Large intestine (tissue), 3 donors: ENCODE results near the gene MCOLN1. TPM values are rescaled to one million over a fixed set of nuclear protein-coding genes. Genes with fewer than 3 reads are reported as not detected.

Experiments used
- DNase-seq, 2 donors: peaks; one replicate each; pipeline versions ENCODE4 v3.0.0 to v3.0.0-alpha.2; 2013
- H3K27ac ChIP-seq: one replicate; pipeline ENCODE4 v1.5.1; 2013; ENCODE audit warnings: low read length
- H3K27me3 ChIP-seq: 2 replicates; pipeline ENCODE4 v1.6.1; 2013; ENCODE audit warnings: low read length; ENCODE audit not compliant: control insufficient read depth, insufficient read depth
- H3K36me3 ChIP-seq: 2 replicates; pipeline ENCODE4 v1.6.1; 2013; ENCODE audit warnings: low read length; ENCODE audit not compliant: control insufficient read depth, insufficient read depth
- H3K4me1 ChIP-seq: one replicate; pipeline ENCODE4 v1.6.1; 2013; ENCODE audit warnings: low read length; ENCODE audit not compliant: control insufficient read depth, insufficient read depth
- H3K4me3 ChIP-seq: one replicate; pipeline ENCODE4 v1.5.1; 2013; ENCODE audit warnings: low read length
- H3K9me3 ChIP-seq: one replicate; pipeline ENCODE4 v1.6.1; 2013; ENCODE audit warnings: mild to moderate bottlenecking, low read depth, low read length, moderate library complexity; ENCODE audit not compliant: control insufficient read depth
- WGBS: methylation state at CpG from one replicate; pipeline ENCODE4 v1.1.5; 2013; ENCODE audit warnings: low lambda C conversion rate; ENCODE audit not compliant: insufficient coverage; 5-methylcytosine and 5-hydroxymethylcytosine counted together
- polyA plus RNA-seq: library from polyadenylated mRNA; unstranded; fragments of 120-200 nt; gene quantifications from one replicate; pipeline ENCODE4 v1.2.1, GENCODE V29; 2013

The MCOLN1 gene
- polyA plus RNA-seq, 1 donor = 18.1 TPM

- Histone ChIP-seq H3K36me3 (no peaks in the 10 kb centered on the region), H3K4me1 (peaks cover 15% of the 10 kb centered on the region), H3K4me3 (no peak overlapping the region), H3K9me3 (peaks cover 12% of the 10 kb centered on the region), H3K27me3 (peaks cover 9% of the 10 kb centered on the region), H3K27ac (no peak overlapping the region)
- DNase-seq = no peak
- no CpG with 5 or more reads among the region's 2 CpGs for WGBS
These were observed 19.9 kb upstream of the MCOLN1 start for GRCh38 chr19:7502552-7502951.

- Histone ChIP-seq H3K9me3 (peaks cover 12% of the 10 kb centered on the region), H3K27me3 (peaks cover 9% of the 10 kb centered on the region), H3K4me1 (peaks cover 15% of the 10 kb centered on the region), H3K36me3 (no peaks in the 10 kb centered on the region), H3K4me3 (no peak overlapping the region), H3K27ac (no peak overlapping the region)
- no peak for DNase-seq
- WGBS = no CpG with 5 or more reads among the region's 6 CpGs
These were observed 17.7 kb upstream of the MCOLN1 start for GRCh38 chr19:7504684-7505083.

- H3K9me3 ChIP-seq = peaks cover 12% of the 10 kb centered on the region
- no peaks in the 10 kb centered on the region for H3K36me3 ChIP-seq
- H3K4me3 ChIP-seq = peak overlapping the region; percentile 21
- H3K4me1 ChIP-seq = peaks cover 15% of the 10 kb centered on the region
- peaks cover 9% of the 10 kb centered on the region for H3K27me3 ChIP-seq
- WGBS = no CpG with 5 or more reads among the region's 19 CpGs
- H3K27ac ChIP-seq = no peak overlapping the region
- DNase-seq = no peak
These were observed 17.1 kb upstream of the MCOLN1 start for GRCh38 chr19:7505288-7505681.

- DNase-seq = peak in 1 of 2 donors; percentile 63
- peaks cover 8% of the 10 kb centered on the region for H3K9me3 ChIP-seq
- no peaks in the 10 kb centered on the region for H3K36me3 ChIP-seq
- H3K4me3 ChIP-seq = peak overlapping the region; percentile 21
- H3K27ac ChIP-seq = no peak overlapping the region
- no CpG with 5 or more reads among the region's 33 CpGs for WGBS
- H3K4me1 ChIP-seq = peaks cover 12% of the 10 kb centered on the region
- H3K27me3 ChIP-seq = peaks cover 5% of the 10 kb centered on the region
These were observed 16.6 kb upstream of the MCOLN1 start for GRCh38 chr19:7505682-7506384.

- H3K4me3 ChIP-seq = no peak overlapping the region
- H3K4me1 ChIP-seq = peaks cover 12% of the 10 kb centered on the region
- DNase-seq = peak; percentile 82 to 86
- H3K9me3 ChIP-seq = peaks cover 8% of the 10 kb centered on the region
- no peaks in the 10 kb centered on the region for H3K36me3 ChIP-seq
- WGBS = 0% methylated on average over 1 of the region's 20 CpGs
- peaks cover 2% of the 10 kb centered on the region for H3K27me3 ChIP-seq
- H3K27ac ChIP-seq = no peak overlapping the region
These were observed 15.8 kb upstream of the MCOLN1 start for GRCh38 chr19:7506385-7507328.

- Histone ChIP-seq H3K4me1 (peaks cover 12% of the 10 kb centered on the region), H3K27me3 (peaks cover 2% of the 10 kb centered on the region), H3K9me3 (peaks cover 8% of the 10 kb centered on the region), H3K4me3 (no peak overlapping the region), H3K27ac (no peak overlapping the region), H3K36me3 (no peaks in the 10 kb centered on the region)
- WGBS = 60% methylated on average over 2 of the region's 11 CpGs
- DNase-seq = peak in 1 of 2 donors; percentile 40
These were observed 14.5 kb upstream of the MCOLN1 start for GRCh38 chr19:7507884-7508283.

GRCh38 chr19:7509625-7510024 is 12.8 kb upstream of the MCOLN1 start:
- no CpG with 5 or more reads among the region's 3 CpGs for WGBS
- Histone ChIP-seq H3K27me3 (no peaks in the 10 kb centered on the region), H3K9me3 (peaks cover 8% of the 10 kb centered on the region), H3K4me3 (no peak overlapping the region), H3K27ac (no peak overlapping the region), H3K4me1 (peaks cover 11% of the 10 kb centered on the region), H3K36me3 (no peaks in the 10 kb centered on the region)
- DNase-seq = no peak

- no peak for DNase-seq
- Histone ChIP-seq H3K9me3 (no peaks in the 10 kb centered on the region), H3K36me3 (no peaks in the 10 kb centered on the region), H3K4me3 (no peak overlapping the region), H3K27me3 (no peaks in the 10 kb centered on the region), H3K27ac (no peak overlapping the region), H3K4me1 (peaks cover 16% of the 10 kb centered on the region)
- 30% methylated on average over 2 of the region's 6 CpGs for WGBS
These were observed 10.0 kb upstream of the MCOLN1 start for GRCh38 chr19:7512400-7512851.

- Histone ChIP-seq H3K36me3 (peaks cover 2% of the 10 kb centered on the region), H3K27me3 (no peaks in the 10 kb centered on the region), H3K9me3 (no peaks in the 10 kb centered on the region), H3K4me3 (no peak overlapping the region), H3K27ac (no peak overlapping the region), H3K4me1 (peaks cover 16% of the 10 kb centered on the region)
- no peak for DNase-seq
- WGBS = 87% methylated on average over 3 of the region's 5 CpGs
These were observed 8.4 kb upstream of the MCOLN1 start for GRCh38 chr19:7513809-7514642.
